IMR-90 (cell line): ENCODE data around the gene BBS1. TPM values are rescaled to one million over a fixed set of nuclear protein-coding genes. Genes with fewer than 3 reads are reported as not detected.

Source experiments
- ATAC-seq: fragments of 200-7000 bp; cut with Tn5 transposase; 2 replicates; pipeline ENCODE4 v1.9.1; 2020; ENCODE audit warnings: low read depth, mild to moderate bottlenecking, moderate library complexity
- BruUV-seq: library from RNA; stranded (reverse); fragments of 400-500 nt; replicated peaks from 2 replicates; lab custom pipeline; 2021; lab: Mats Ljungman, UMichigan
- CTCF ChIA-PET: fragments of 300-600 bp; formaldehyde crosslinking; extraction: SDS; loops from one replicate; lab custom pipeline; 2021; ENCODE audit warnings: antibody characterized with exemption; lab: Yijun Ruan, JAX
- POLR2A ChIA-PET: fragments of 300-600 bp; sonication (Branson Sonifier 250); formaldehyde crosslinking; loops from one replicate; lab custom pipeline; 2022; ENCODE audit warnings: antibody characterized with exemption; ENCODE audit not compliant: unreplicated experiment; lab: Charles Lee
- DNase-seq: peaks from one replicate; pipeline ENCODE4 v3.0.0; 2013
- H2AFZ ChIP-seq: replicated peaks from 2 replicates; pipeline ENCODE3; 2013; ENCODE audit warnings: low read length, mild to moderate bottlenecking; ENCODE audit not compliant: poor library complexity
- H2AK5ac ChIP-seq: 2 replicates; pipeline ENCODE4 v1.6.1; 2013; ENCODE audit warnings: low read depth, low read length, inconsistent platforms
- H2AK9ac ChIP-seq: replicated peaks from 2 replicates; pipeline ENCODE3; 2013; ENCODE audit warnings: mild to moderate bottlenecking, low read depth, low read length, moderate library complexity; ENCODE audit not compliant: poor library complexity
- H2BK120ac ChIP-seq: 2 replicates; pipeline ENCODE4 v1.6.1; 2013; ENCODE audit warnings: low read depth, low read length, inconsistent platforms
- H2BK15ac ChIP-seq: 3 replicates; pipeline ENCODE4 v1.6.1; 2013; ENCODE audit warnings: low read depth, low read length, inconsistent platforms
- H2BK20ac ChIP-seq: 2 replicates; pipeline ENCODE4 v1.6.1; 2013; ENCODE audit warnings: low read depth, mild to moderate bottlenecking, inconsistent platforms, low read length, moderate library complexity
- H2BK5ac ChIP-seq: 2 replicates; pipeline ENCODE4 v1.6.1; 2013; ENCODE audit warnings: mild to moderate bottlenecking, low read depth, low read length, inconsistent platforms; ENCODE audit not compliant: poor library complexity, severe bottlenecking
- H3K14ac ChIP-seq: replicated peaks from 2 replicates; pipeline ENCODE4 v1.6.1; 2013; ENCODE audit warnings: low read depth, low read length, inconsistent platforms
- H3K18ac ChIP-seq: 2 replicates; pipeline ENCODE4 v1.6.1; 2013; ENCODE audit warnings: low read depth, low read length, control low read depth
- H3K23ac ChIP-seq: 2 replicates; pipeline ENCODE4 v1.6.1; 2013; ENCODE audit warnings: low read depth, low read length, inconsistent platforms
- H3K27ac ChIP-seq: 2 replicates; pipeline ENCODE4 v1.5.1; 2013; ENCODE audit warnings: mild to moderate bottlenecking, control low read depth, low read length; ENCODE audit not compliant: insufficient read depth
- H3K27me3 ChIP-seq: 2 replicates; pipeline ENCODE4 v1.6.1; 2013; ENCODE audit warnings: low read length; ENCODE audit not compliant: control insufficient read depth, insufficient read depth
- H3K36me3 ChIP-seq: 2 replicates; pipeline ENCODE4 v1.6.1; 2013; ENCODE audit warnings: low read length, mixed read lengths; ENCODE audit not compliant: control insufficient read depth, insufficient read depth
- H3K4ac ChIP-seq: 2 replicates; pipeline ENCODE4 v1.6.1; 2013; ENCODE audit warnings: low read depth, low read length, inconsistent platforms
- H3K4me1 ChIP-seq: 2 replicates; pipeline ENCODE4 v1.6.1; 2013; ENCODE audit warnings: low read length, mixed read lengths; ENCODE audit not compliant: control insufficient read depth, insufficient read depth
- H3K4me2 ChIP-seq: 2 replicates; pipeline ENCODE4 v1.6.1; 2013; ENCODE audit warnings: low read depth, mild to moderate bottlenecking, control low read depth, low read length, moderate library complexity
- H3K4me3 ChIP-seq: 2 replicates; pipeline ENCODE4 v1.5.1; 2013; ENCODE audit warnings: low read depth, mild to moderate bottlenecking, control low read depth, low read length, moderate library complexity; ENCODE audit not compliant: insufficient read depth
- H3K56ac ChIP-seq: 2 replicates; pipeline ENCODE4 v1.6.1; 2013; ENCODE audit warnings: low read length, inconsistent platforms; ENCODE audit not compliant: insufficient read depth; ENCODE audit errors: extremely low read depth
- H3K79me1 ChIP-seq, 2 experiments: 2 replicates each; pipeline ENCODE4 v1.6.1; 2013; ENCODE audit warnings: low read length in 2 of 2, inconsistent platforms in 1 of 2, low read depth in 1 of 2
- H3K9ac ChIP-seq: 2 replicates; pipeline ENCODE4 v1.6.1; 2013; ENCODE audit warnings: low read depth, low read length, control low read depth
- H3K9me1 ChIP-seq: 2 replicates; pipeline ENCODE4 v1.6.1; 2013; ENCODE audit warnings: low read length, inconsistent platforms; ENCODE audit not compliant: insufficient read depth
- H3K9me3 ChIP-seq: 2 replicates; pipeline ENCODE4 v1.6.1; 2013; ENCODE audit warnings: low read length; ENCODE audit not compliant: control insufficient read depth, insufficient read depth
- H4K20me1 ChIP-seq: 2 replicates; pipeline ENCODE4 v1.6.1; 2013; ENCODE audit warnings: low read length, inconsistent platforms; ENCODE audit not compliant: insufficient read depth
- H4K5ac ChIP-seq: 2 replicates; pipeline ENCODE4 v1.6.1; 2013; ENCODE audit warnings: mild to moderate bottlenecking, low read depth, low read length, control low read depth
- H4K8ac ChIP-seq, 2 experiments: 2 replicates each; pipeline ENCODE4 v1.6.1; 2013; ENCODE audit warnings: low read depth in 2 of 2, low read length in 2 of 2, control low read depth in 1 of 2, inconsistent platforms in 1 of 2
- H4K91ac ChIP-seq: 2 replicates; pipeline ENCODE4 v1.6.1; 2013; ENCODE audit warnings: low read depth, low read length, inconsistent platforms; ENCODE audit not compliant: insufficient read depth
- BHLHE40 ChIP-seq: fragments of 150-350 bp; IDR thresholded peaks from 2 replicates; pipeline ENCODE4 v1.6.1; 2016; ENCODE audit warnings: mild to moderate bottlenecking, low read depth, low read length
- MAFK ChIP-seq: IDR thresholded peaks from 2 replicates; pipeline ENCODE4 v1.6.1; 2012; ENCODE audit warnings: low read depth, low read length, improper control_type of control experiment
- MAZ ChIP-seq: IDR thresholded peaks from 2 replicates; pipeline ENCODE4 v1.6.1; 2012; ENCODE audit warnings: low read depth, mild to moderate bottlenecking, low read length, improper control_type of control experiment, moderate library complexity, borderline replicate concordance
- MXI1 ChIP-seq: IDR thresholded peaks from 2 replicates; pipeline ENCODE4 v1.6.1; 2012; ENCODE audit warnings: low read depth, mild to moderate bottlenecking, low read length, moderate library complexity, borderline replicate concordance
- POLR2A ChIP-seq: IDR thresholded peaks from 2 replicates; pipeline ENCODE4 v1.6.1; 2012; ENCODE audit warnings: mild to moderate bottlenecking, low read depth, low read length
- RAD21 ChIP-seq: IDR thresholded peaks from 2 replicates; pipeline ENCODE4 v1.6.1; 2012; ENCODE audit warnings: low read length, improper control_type of control experiment
- SMC3 ChIP-seq: fragments of 150-350 bp; IDR thresholded peaks from 2 replicates; pipeline ENCODE4 v1.6.1; 2016; ENCODE audit warnings: low read depth, mild to moderate bottlenecking, antibody characterized with exemption, low read length, moderate library complexity
- WGBS, 2 experiments: methylation state at CpG; one replicate each; pipeline versions ENCODE4 v1.1.5 to v1.1.7; 2013; ENCODE audit warnings: missing lambda C conversion rate in 2 of 2; ENCODE audit not compliant: insufficient read length in 1 of 2; ENCODE audit errors: extremely low coverage in 2 of 2; 5-methylcytosine and 5-hydroxymethylcytosine counted together
- dilution Hi-C: fragments of 300-500 bp; cut with HindIII; formaldehyde crosslinking; loops from one replicate; pipeline ENCODE4 v1.14.3; 2018; ENCODE audit warnings: low sequenced_read_pairs; ENCODE audit not compliant: unreplicated experiment
- in situ Hi-C: fragments of 300-500 bp; cut with MboI; formaldehyde crosslinking; loops from 3 replicates; pipeline ENCODE4 v1.14.3; 2019; ENCODE audit warnings: low sequenced_read_pairs, inconsistent platforms, mixed read lengths
- intact Hi-C: fragments of 100-400 bp; cut with micrococcal nuclease; formaldehyde crosslinking; loops from 2 replicates; pipeline ENCODE4 v1.10.0; 2022
- polyA plus RNA-seq, 3 experiments: library from polyadenylated mRNA; depleted of rRNA; stranded (reverse); fragments of >200 nt; gene quantifications; 2 replicates each; pipeline ENCODE4 v1.2.3, GENCODE V29; 2012; ENCODE audit warnings: low replicate concordance in 1 of 3
- total RNA-seq: library from RNA; depleted of rRNA; stranded (reverse); fragments of >200 nt; gene quantifications from 2 replicates; pipeline ENCODE4 v1.2.3, GENCODE V29; 2012
- TF ChIP-seq, protein P1 (sequence below): conservative IDR thresholded peaks from 2 replicates; pipeline ENCODE4 v1.5.1; 2012; ENCODE audit warnings: mild to moderate bottlenecking, low read depth, low read length, improper control_type of control experiment

The BBS1 gene
- total and polyA plus RNA-seq, 2 of the 4 experiments (the other 2 are of a cell fraction) = 16.5 to 20.6 TPM

DNA sequence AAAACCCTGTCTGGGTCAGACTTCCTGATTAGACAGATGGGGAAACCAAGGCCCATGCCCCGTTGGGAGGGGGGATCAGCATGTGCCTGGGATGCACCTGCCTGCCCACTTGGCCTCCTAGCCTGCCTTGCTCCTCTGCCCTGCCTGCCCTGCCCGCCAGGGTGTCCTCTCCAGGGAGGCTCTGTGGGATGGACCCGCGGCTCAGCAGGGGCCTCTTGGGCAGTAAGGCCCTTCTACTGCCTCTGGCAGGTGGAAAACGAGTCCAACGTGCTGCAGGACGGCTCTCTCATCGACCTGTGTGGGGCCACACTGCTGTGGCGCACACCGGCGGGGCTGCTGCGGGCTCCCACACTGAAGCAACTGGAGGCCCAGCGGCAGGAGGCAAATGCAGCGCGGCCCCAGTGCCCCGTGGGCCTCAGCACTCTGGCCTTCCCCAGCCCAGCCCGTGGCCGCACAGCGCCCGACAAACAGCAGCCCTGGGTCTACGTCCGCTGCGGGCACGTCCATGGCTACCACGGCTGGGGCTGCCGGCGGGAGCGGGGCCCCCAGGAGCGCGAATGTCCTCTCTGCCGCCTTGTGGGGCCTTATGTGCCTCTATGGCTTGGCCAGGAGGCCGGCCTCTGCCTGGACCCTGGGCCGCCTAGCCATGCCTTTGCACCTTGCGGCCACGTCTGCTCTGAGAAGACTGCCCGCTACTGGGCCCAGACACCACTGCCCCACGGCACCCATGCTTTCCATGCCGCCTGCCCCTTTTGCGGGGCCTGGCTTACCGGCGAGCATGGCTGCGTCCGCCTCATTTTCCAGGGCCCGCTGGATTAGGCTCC lies 34.9 kb upstream of the BBS1 start (continued):
- TF ChIP-seq, protein P1, sequence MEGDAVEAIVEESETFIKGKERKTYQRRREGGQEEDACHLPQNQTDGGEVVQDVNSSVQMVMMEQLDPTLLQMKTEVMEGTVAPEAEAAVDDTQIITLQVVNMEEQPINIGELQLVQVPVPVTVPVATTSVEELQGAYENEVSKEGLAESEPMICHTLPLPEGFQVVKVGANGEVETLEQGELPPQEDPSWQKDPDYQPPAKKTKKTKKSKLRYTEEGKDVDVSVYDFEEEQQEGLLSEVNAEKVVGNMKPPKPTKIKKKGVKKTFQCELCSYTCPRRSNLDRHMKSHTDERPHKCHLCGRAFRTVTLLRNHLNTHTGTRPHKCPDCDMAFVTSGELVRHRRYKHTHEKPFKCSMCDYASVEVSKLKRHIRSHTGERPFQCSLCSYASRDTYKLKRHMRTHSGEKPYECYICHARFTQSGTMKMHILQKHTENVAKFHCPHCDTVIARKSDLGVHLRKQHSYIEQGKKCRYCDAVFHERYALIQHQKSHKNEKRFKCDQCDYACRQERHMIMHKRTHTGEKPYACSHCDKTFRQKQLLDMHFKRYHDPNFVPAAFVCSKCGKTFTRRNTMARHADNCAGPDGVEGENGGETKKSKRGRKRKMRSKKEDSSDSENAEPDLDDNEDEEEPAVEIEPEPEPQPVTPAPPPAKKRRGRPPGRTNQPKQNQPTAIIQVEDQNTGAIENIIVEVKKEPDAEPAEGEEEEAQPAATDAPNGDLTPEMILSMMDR = no peak

DNA sequence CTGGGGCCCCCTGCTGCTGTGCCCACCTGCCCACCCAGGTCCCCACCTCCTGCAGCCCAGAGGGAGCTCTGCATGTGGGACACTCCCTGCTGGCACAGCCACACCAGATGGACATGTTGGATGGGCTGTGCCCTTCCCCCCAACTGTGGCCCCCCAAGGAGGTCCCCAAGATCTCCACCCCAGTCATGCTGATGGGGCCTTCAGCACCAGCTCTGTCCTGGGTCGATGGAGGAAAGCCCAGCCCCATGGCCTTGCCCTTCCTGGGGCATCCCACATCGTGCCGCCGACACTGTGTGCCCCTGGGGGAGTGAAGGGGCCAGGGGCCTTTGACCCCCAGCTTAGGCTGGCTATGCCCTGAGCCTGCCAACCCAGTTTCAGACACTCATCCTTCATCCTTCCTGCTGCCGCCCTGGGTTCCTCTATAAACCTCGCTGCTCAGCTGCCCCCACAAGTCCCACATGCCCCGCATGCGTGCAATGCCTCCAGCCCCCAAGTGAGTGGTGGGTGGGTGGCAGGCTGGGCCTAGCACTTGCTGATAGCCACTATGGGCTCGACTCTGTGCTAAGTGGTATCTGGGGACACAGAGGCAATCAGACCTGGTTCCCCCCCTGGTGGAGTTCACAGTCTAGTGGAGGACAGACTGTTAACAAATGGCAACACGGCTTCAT lies 34.1 kb upstream of the BBS1 start:
- CTCF ChIA-PET = no interaction called here
- no peak overlapping the region for H4K91ac ChIP-seq
- intact Hi-C loops = no loop called here

More for the DNA sequence above, 34.1 kb upstream of the BBS1 start:
- peaks cover 19 to 46% of the 10 kb centered on the region in 2 experiments for H3K79me1 ChIP-seq
- dilution Hi-C loops (no loop called here), in situ Hi-C loops (no loop called here)
- no peak for DNase-seq
- no peak overlapping the region for H3K9ac ChIP-seq
- H2AK5ac ChIP-seq = no peak overlapping the region
- WGBS, 2 experiments = 83% methylated on average over 1 of the region's 10 CpGs; no CpG with 5 or more reads in 1 of the 2 experiments
- H2BK15ac ChIP-seq = no peak overlapping the region
- POLR2A ChIA-PET = no interaction called here
- BruUV-seq = no TSS peak
- ATAC-seq = no peak
- H4K5ac ChIP-seq = no peak overlapping the region
- H3K36me3 ChIP-seq = peaks cover 27% of the 10 kb centered on the region
- no peak overlapping the region for H3K4me3 ChIP-seq
- H2BK20ac ChIP-seq = no peak overlapping the region
- H3K23ac ChIP-seq = no peak overlapping the region
- peak overlapping the region; percentile 56 for H2AK9ac ChIP-seq
- TF ChIP-seq SMC3 (no peak), MAZ (no peak), BHLHE40 (no peak), POLR2A (no peak), MXI1 (no peak), MAFK (no peak), RAD21 (no peak)
- TF ChIP-seq, protein P1 = no peak
- 0 out of 2 replicates have a peak, but pooled peaks cover 9% of the 10 kb centered on the region for H3K9me1 ChIP-seq
- no peaks in the 10 kb centered on the region for H3K27me3 ChIP-seq
- H4K20me1 ChIP-seq = peaks cover 11% of the 10 kb centered on the region; the same call in 1 of the 2 replicates
- H3K14ac ChIP-seq = no peak overlapping the region
- H3K4me1 ChIP-seq = peaks cover 8% of the 10 kb centered on the region
- no peak overlapping the region for H3K18ac ChIP-seq
- no peaks in the 10 kb centered on the region for H3K9me3 ChIP-seq
- no peak overlapping the region for H3K56ac ChIP-seq
- H3K27ac ChIP-seq = no peak overlapping the region
- no peak overlapping the region for H2AFZ ChIP-seq
- no peak overlapping the region for H4K8ac ChIP-seq
- no peak overlapping the region for H2BK5ac ChIP-seq
- no peak overlapping the region for H3K4ac ChIP-seq
- no peak overlapping the region for H3K4me2 ChIP-seq
- H2BK120ac ChIP-seq = no peak overlapping the region
